Measurements from ENCODE around the gene SLIT2.

Gene SLIT2

GRCh38 chr4:20298986-20299385, 47.3 kb downstream of the SLIT2 start:
- Mint-ChIP-seq H3K27ac (no peak overlapping the region), H3K4me1 (no peaks in the 10 kb centered on the region), H3K9me3 (no peaks in the 10 kb centered on the region), H3K36me3 (no peaks in the 10 kb centered on the region), H3K4me3 (no peak overlapping the region), H3K27me3 (no peaks in the 10 kb centered on the region)
- CTCF ChIA-PET = interaction anchor here (0.6 kb wide), 1 partner anchor 129 kb away, joined by 3 read pairs; no protein-coding TSS in a partner anchor
- no peak for DNase-seq

DNA sequence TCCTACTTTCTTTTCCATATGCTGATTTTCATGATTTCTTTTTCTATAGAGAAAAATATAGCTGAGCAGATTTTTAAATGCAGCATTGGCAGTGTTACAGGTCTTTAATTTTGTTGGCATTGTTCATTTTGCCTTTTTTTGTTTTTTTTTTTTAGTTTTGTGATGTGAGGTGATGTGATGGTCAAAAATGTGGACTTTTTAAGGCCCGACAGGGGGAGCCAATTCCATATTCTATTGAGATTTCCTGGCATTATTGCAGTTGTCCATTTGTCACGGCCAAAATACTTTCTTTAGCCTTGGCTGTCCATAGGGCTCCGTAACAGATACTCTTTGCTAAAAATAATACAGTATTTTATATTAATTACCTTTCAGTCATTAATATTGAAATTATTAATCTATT, 47.8 kb downstream of the SLIT2 start:
- Mint-ChIP-seq H3K9me3 (no peaks in the 10 kb centered on the region), H3K27me3 (no peaks in the 10 kb centered on the region), H3K4me1 (no peaks in the 10 kb centered on the region), H3K27ac (no peak overlapping the region), H3K36me3 (no peaks in the 10 kb centered on the region), H3K4me3 (no peak overlapping the region)
- DNase-seq = no peak
- CTCF ChIA-PET = interaction anchor here (0.6 kb wide), 1 partner anchor 129 kb away, joined by 3 read pairs; no protein-coding TSS in a partner anchor

DNA sequence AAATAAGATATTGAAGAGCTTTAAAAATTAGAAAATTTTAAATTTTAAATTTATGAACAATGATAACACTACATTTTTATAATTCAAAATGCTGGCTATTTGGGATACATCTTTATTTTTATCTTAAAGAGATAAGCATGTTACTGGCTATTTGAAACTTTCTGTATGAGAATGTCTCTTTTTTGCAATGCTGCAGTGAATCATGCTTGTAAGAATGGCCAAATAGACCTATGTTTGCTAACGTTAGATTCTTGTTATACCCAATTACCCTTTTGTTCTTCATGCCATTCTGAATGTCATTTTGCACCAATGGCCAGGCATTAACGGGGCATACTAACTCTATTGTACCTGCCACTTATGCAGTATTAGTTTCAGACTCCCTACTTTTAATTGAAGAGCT, 49.5 kb downstream of the SLIT2 start:
- H3K4me1 Mint-ChIP-seq = no peaks in the 10 kb centered on the region
- DNase-seq = no peak
- CTCF ChIA-PET = no interaction called here
- H3K36me3 Mint-ChIP-seq = no peaks in the 10 kb centered on the region
- no peak overlapping the region for H3K4me3 Mint-ChIP-seq
- no peak overlapping the region for H3K27ac Mint-ChIP-seq
- no peaks in the 10 kb centered on the region for H3K9me3 Mint-ChIP-seq
- no peaks in the 10 kb centered on the region for H3K27me3 Mint-ChIP-seq

Measured in activated naive CD4-positive, alpha-beta T cell treated with anti-CD3 and anti-CD28 coated beads, Interleukin-2, amount 10 ng/mL, durations not matched to agents 7 days and 5 days (primary cell).